Measurements from ENCODE around the gene MYBPH. TPM values are rescaled to one million over a fixed set of nuclear protein-coding genes. Genes with fewer than 3 reads are reported as not detected.

MYBPH gene
- total RNA-seq, 4 donors from 2014 or later: not detected

DNA sequence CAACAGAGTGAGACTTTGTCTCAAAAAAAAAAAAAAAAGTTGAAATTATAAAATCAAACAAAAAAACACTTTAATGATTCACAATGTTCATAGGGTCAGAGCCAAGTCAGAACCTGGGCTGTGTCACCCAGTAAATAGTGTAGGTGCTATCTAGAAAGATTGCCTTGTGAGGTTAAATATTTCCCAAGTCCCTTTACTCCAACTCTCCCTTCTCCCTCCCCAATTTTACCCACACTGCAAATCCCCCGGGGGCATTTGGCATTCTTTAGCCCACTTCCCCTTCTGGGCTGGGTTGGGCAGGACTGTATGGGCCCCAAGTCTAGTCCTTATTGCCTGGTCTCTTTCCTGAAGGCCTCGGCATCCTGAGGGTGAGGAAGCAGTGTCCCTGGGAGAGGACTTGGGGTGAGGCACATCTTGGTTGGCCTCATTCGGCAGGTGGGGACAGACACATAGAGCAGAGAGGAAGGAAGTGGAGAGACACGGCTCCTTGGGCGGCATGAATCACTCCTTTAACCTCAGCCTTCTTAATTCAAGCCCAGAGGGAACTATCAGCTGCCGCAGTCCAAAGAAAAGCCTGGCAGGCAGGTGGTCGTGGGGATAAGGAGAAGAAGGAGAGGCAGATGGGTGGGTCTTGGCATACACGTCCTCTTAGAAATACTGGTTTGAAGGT is 39.9 kb downstream of the MYBPH start:
- Histone ChIP-seq H3K9me3 (no peaks in the 10 kb centered on the region), H3K27me3 (peaks cover 0 to 19% (median 0%) of the 10 kb centered on the region in 4 donors), H3K4me1 (no peaks in the 10 kb centered on the region), H3K36me3 (no peaks in the 10 kb centered on the region), H3K27ac (no peak overlapping the region), H3K4me3 (no peak overlapping the region)
- TF ChIP-seq, protein P1, sequence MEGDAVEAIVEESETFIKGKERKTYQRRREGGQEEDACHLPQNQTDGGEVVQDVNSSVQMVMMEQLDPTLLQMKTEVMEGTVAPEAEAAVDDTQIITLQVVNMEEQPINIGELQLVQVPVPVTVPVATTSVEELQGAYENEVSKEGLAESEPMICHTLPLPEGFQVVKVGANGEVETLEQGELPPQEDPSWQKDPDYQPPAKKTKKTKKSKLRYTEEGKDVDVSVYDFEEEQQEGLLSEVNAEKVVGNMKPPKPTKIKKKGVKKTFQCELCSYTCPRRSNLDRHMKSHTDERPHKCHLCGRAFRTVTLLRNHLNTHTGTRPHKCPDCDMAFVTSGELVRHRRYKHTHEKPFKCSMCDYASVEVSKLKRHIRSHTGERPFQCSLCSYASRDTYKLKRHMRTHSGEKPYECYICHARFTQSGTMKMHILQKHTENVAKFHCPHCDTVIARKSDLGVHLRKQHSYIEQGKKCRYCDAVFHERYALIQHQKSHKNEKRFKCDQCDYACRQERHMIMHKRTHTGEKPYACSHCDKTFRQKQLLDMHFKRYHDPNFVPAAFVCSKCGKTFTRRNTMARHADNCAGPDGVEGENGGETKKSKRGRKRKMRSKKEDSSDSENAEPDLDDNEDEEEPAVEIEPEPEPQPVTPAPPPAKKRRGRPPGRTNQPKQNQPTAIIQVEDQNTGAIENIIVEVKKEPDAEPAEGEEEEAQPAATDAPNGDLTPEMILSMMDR (IDR thresholded peaks at IDR 0.05): no peak
- TF ChIP-seq POLR2A (IDR thresholded peaks at IDR 0.05): no peak
- intact Hi-C loops (cut with DNase I): no loop called here
- no peak for DNase-seq
- WGBS, 2 donors: 33 to 54% methylated on average over 7 to 8 of the region's 8 CpGs

DNA sequence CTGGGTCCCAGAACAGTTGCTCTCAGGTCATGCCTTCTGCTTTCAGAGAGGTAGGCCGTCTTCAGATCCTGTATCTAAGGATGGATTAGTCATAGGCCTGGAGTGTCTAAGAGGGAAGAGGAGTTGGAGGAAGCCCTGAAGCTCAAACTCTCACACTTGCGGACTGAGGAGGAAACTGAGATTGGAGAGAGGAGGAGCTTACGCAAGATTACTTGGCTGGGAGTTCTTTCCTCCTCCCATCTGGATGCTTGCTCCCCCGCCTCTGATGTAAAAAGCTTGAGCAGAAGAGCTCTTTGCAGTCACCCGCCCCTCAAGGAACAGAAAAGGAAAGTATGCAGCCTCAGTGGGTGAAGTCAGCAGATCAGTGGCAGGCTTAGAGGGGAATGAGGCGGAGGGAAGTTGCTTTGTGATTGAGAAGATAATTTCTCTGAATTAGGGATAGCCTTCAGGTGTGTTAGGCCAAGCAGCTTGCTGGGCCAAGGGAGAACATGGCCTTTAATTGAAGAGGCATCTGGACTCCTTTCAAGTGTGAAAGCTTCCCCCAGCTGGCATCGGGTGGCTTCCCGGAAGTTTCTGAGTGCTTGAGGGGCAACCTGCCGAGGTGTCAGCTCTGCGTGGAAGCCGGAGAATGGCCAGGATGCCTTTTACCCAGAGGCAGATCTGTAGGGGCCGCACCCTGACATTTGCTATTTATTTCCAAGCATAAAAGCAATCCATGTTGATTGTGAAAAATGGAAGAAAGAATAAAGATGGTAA is 41.5 kb downstream of the MYBPH start:
- peak overlapping the region in 2 of 4 donors; percentile 39 to 67 for H3K27ac ChIP-seq
- no peak for DNase-seq
- H3K4me3 ChIP-seq: no peak overlapping the region
- intact Hi-C loops (cut with DNase I): no loop called here
- TF ChIP-seq, protein P1 (IDR thresholded peaks at IDR 0.05): no peak
- peaks cover 0 to 14% (median 0%) of the 10 kb centered on the region in 3 donors for H3K4me1 ChIP-seq
- H3K36me3 ChIP-seq: no peaks in the 10 kb centered on the region
- H3K9me3 ChIP-seq: no peaks in the 10 kb centered on the region
- WGBS, 2 donors: 73 to 79% methylated on average over 11 of the region's 12 CpGs
- peaks cover 0 to 26% (median 0%) of the 10 kb centered on the region in 4 donors for H3K27me3 ChIP-seq

DNA sequence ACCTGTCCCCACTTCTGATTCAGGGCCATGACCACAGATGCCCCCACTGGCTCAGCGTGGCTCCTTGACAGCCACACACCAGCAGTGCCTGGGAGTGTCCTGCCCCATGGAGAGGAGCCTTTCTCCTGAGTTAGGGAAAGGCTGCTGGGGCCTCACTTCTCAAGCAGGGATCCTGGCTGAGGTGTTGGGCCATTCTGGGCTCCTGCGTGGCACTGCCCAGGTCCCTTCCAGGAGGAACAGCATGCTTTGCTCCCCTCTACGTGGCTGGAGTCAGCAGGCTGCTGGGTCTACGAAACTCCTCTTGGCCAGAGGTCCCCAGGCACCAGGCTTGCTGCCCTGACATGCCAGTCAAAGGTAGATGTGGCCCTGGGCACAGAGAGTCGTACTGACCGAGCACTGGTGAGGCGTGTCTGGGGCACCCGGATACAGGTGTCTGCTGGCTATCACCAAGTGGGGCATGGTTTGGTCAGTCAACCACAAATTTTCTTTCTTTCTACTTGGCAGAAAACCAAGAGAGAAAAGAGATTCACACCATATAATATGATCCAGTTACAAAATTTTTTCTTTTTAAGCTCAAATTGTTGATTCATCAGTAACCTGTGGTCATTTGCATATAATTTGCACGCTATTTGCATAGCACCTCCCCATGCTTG is 44.0 kb downstream of the MYBPH start:
- intact Hi-C loops (cut with DNase I): no loop called here
- Histone ChIP-seq H3K27ac (no peak overlapping the region), H3K4me1 (peaks cover 13 to 39% (median 17%) of the 10 kb centered on the region in 3 donors), H3K4me3 (no peak overlapping the region), H3K27me3 (peaks cover 0 to 36% (median 0%) of the 10 kb centered on the region in 4 donors), H3K9me3 (no peaks in the 10 kb centered on the region), H3K36me3 (no peaks in the 10 kb centered on the region)
- no peak for DNase-seq
- TF ChIP-seq POLR2A (IDR thresholded peaks at IDR 0.05): no peak
- TF ChIP-seq, protein P1 (IDR thresholded peaks at IDR 0.05): no peak
- 71 to 75% methylated on average over 1 to 6 of the region's 9 CpGs for WGBS, 2 donors

DNA sequence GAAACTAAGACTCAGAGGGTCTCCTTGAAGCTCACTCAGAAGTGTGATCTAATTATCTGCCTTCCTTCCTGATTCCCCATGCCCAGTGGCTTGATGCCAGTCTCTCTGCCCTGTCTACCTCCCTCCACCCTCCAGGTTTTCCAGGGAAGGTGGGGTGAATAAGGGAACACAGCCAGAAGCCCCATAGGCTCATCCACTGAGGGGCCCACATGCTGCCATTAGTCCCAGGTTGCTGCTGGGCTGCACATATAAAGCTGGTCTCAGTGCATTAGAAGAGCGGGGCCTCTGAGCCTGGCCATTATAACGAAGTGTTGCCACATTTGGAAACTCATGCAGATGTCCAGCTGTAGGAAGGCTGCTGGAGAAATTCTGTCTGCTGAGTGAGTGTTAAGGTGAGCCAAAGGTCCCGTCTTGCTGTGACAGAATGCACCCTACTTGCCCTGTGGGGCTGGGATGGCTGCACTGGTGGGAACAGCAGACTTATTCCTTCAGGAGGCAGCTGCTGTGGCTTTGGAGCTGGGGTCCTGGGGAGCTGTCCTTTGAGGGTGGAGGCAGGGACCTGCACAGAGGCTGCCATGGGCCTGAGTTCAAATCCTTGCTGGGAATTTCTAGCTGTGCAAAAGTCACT is 45.2 kb downstream of the MYBPH start:
- Histone ChIP-seq H3K36me3 (no peaks in the 10 kb centered on the region), H3K4me3 (no peak overlapping the region), H3K9me3 (no peaks in the 10 kb centered on the region), H3K4me1 (peaks cover 13 to 50% (median 21%) of the 10 kb centered on the region in 3 donors), H3K27ac (no peak overlapping the region), H3K27me3 (peaks cover 0 to 48% (median 0%) of the 10 kb centered on the region in 4 donors)
- intact Hi-C loops (cut with DNase I): no loop called here
- TF ChIP-seq POLR2A (IDR thresholded peaks at IDR 0.05): no peak
- TF ChIP-seq, protein P1 (IDR thresholded peaks at IDR 0.05): no peak
- no peak for DNase-seq
- WGBS, 2 donors: 58% methylated on average over 3 of the region's 3 CpGs; no CpG with 5 or more reads in 1 of the 2 donors
